GM18508 (cell line): ENCODE results near the gene REEP3.

ENCODE experiments used
- ATAC-seq: cut with Tn5 transposase; IDR thresholded peaks from one replicate; pipeline ENCODE4 v1.9.1; 2021; ENCODE audit warnings: moderate number of reproducible peaks; ENCODE audit not compliant: insufficient read depth, unreplicated experiment

Gene REEP3

DNA sequence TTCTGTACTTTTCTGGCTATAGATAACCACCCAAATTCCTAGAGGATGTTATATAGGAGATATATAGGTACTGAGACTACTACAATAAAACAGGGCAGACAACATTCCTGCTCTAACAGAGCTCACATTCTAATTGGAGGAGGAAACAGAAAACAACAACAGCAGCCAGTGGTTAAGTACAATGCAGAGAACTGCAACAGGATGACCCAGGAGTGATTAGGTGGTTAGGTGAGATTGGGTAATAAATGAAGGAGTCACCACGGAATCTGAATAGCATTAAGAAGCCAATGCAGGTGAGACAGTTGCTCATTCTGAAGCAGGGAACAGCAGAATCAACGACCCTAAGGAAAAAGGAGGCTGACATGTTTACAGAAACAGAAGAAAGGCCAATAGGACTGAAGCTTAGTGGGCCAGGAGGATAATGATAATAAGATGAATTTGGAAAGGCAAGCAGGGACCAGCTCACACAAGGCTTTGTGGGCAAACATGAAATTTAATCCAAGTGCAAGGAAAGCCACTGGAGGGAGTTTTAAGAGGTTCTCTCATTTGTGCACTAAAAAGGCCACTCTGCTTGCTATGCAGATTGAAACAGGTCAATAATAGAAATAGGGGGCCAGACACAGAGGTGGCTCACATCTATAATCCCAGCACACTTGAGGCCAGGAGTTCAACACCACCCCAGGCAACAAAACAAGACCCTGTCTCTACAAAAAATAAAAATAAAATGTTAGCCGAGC, 16.9 kb upstream of the REEP3 start:
- no peak for ATAC-seq

DNA sequence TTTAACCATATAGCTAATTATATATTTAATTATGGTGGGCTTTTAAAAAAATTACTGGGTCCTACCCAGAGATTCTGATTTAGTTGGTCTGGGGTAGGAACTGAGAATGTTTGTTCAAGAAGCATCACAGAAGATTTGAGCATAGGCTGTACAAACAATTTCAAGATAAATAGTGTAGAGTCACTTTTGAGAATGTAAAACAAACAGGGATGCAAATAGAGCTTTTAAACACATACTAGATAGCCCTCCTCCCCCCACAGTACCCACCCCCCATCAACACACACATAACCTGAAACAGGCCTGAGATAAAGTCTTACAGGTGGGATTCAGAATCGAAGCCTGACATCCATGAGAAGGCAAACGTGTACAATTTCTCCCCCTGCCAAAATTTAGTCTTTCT, 15.6 kb upstream of the REEP3 start:
- no peak for ATAC-seq

DNA sequence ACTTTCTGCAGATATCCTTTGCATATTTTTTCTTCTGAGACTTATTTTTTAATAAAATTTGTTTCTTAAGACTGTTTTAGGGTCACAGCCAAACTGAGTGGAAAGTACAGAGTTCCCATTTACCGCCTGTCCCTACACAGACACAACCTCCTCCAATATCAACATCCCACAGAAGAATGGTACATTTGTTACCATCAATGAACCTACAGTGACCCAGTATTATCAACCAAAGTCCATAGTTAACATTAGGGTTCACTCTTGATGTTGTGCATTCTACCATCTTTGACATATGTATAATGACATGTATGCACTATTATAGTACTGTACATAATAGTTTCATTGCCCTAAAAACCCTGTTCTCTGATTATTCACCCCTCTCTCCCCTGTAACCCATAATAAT, 14.6 kb upstream of the REEP3 start:
- ATAC-seq = no peak

DNA sequence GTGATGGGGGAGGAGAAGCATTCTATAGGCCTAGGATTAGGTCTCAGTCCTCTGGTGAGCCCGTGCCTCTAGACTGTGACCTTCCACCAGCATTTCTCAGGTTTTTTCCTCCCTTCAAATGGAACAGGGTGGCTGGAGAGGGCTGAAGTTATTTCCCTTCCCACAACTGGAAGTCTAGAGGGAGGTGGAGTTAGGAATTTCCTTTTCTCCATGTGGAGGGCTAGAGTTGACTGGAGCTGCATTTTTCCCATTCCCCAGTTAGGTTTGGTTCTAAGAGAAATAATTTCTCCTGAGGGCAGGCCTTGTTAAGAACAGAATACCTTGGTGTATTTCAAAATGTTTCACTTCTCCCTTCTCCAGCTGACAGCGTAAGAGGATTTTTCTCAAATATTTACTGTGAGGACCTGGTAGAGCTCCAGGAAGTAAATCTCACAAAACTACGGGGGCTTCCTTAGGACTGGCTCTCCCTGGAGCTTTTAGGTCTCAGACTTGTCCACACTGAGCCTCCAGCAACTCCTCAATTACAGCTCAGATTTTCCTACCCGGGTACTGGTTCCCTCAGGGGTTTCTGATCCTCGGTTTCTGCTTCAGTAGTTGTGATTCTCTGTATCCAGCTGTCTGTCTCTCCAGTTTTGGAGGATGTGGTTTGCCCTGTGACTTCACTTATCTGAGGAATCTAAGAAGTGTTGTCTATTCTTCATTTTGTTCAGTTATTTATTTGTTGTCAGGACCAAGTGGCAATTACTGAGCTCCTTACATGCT, 6.0 kb upstream of the REEP3 start:
- no peak for ATAC-seq

DNA sequence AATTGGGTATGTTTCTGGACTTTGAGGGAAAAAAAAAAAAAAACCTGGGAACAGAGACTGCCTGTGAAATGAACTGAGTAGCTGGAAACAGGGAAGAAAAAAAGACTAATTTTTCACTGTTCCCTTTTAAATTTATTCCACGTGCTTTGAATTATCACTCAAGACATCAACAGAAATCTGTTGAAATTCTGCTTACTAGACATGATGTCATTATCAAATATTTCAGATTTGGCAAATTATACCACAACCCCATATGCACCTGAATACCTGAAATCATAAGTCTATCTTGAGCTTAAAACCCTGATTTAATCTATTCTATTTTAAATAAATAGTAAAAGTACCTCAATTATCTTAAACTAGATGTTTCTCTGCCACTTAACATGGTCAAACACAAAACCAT, 5.0 kb upstream of the REEP3 start:
- no peak for ATAC-seq

DNA sequence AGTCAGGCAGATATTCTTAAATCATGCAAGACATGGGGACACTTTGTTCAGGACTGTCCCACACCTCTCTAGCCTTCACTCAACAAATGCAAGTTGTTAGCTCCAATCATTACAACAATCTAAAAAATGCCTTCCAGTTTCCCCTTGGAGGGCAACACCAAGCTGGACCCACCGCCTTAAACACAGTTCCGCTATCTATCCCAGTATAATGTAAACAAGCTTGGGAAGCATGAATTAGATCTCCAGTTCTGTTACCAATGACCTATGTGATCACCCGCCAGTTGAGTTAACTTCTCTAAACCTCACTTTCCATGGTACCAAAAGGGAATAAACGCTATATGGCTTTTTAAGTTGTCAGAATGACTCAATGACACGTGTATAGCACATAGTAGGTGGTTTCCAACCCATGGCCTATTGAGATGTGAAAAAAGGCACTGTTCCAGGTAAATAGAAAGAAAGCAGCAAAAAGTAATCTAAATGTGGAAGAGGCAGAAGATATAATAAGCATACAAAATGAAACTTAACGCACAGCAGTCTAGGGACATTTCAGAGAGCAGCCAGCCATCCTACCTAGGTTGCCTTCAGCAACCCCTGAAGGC, 2.4 kb upstream of the REEP3 start:
- no peak for ATAC-seq

DNA sequence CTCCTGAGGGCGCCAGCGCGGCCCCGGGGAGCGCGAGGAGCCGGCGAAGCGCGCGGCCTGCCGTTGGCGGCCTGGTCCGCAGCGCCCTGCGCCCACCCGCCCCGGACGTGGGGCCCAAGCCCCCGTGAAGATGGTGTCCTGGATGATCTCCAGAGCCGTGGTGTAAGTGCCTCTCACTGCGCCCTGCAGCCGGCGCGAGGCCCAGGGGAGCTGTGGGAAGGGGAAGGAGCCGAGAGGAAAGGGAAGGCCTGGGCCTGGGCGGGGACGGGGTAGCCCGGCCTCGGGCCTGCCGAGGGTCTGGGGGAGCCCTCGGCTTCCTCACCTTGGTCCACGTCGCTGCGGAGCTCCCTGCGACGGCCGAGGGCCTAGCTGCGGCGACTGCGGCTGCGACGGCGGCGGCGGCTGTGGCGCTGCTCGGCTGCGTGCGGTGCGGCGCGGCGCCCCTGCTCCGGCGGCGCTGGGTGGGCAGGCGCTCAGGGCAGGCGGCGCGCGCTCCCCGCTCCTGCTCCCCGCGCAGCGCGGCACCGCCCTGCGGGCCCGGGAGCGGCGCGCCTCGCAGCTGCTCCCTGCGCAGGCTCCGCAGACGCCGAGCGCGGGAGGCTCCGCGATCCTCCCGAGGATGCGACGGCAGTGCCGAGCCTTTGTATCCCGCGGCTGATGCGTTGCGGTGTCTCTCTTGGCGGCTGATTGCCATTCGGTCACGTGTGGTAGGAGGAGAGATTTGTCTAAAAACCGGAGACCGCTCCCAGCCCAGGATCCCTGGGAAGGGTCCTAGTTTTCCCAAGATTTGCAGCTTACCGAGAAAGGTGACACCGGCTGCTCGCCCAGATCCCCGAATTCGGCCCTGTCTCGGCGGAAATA, 445 bp downstream of the REEP3 start:
- peak; percentile 47 for ATAC-seq

DNA sequence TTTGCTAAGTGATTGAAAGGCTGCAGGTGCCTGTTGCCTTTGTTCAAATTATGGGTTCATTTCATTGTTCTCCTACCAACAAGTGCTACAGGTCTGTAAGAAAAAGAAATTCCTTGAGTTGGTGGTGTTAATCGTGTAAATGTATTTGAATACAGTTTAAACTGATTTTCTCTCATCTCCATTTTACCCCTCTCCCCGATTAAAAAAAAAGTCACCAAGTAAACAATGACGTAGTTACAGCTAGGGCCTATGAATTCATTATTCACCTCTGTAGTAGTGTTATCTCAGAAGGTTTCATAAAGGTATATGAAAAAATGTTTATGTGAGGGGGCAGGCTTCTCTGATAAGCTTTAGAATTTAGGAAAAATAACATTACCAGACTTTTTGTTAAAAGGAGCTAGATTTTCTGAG, 1.1 kb downstream of the REEP3 start:
- no peak for ATAC-seq

DNA sequence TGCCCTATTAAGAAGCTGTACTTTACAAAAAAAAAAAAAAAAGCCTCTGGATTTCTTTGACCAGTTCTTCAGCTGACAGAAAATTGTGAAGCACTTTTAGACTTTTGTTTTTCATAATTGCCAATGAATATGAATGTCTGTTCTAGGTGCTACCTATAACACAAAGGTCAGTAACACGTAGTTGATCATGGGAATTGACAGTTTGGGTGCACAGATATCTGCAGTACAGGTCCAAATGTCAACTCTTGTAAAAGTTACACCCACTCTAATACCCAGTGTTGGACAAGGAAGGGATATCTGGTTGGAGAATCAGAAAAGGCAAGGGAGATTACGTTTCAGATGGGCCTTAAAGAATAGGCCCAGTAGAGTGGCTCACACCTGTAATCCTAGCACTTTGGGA, 1.8 kb downstream of the REEP3 start:
- no peak for ATAC-seq

DNA sequence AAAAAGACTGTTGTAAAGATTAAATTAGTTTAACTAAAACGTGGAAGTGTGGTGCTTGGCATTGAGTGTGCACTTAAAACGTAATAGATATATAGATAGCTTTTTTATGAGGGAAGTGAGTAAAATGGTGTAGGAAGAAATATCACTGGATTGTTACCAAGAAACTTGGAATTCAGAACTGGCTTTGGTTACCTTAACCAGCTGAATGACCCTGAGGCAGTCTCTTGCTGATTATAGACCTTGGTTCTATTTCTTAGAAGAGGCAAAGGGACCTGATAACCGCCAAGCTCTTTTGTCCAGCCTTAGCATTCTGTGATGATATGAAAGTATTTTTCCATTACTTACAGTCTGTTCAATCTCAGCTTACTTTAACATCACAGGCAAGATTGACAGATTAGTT, 3.8 kb downstream of the REEP3 start:
- no peak for ATAC-seq

DNA sequence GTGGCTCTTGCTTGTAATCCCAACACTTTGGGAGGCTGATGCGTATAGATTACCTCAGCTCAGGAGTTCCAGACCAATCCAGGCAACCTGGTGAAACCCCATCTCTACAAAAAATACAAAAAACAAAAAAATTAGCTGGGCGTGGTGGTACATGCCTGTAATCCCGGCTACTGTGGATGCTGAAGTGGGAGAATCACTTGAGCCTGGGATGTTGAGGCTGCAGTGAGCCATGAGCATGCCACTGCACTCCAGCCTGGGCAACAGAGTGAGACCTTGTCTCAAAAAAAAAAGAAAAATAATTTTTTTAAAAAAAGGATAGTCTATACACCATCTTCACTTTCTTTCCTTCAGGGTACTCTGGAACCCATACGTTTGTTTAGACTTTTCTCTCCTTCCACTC, 6.2 kb downstream of the REEP3 start:
- ATAC-seq = no peak

DNA sequence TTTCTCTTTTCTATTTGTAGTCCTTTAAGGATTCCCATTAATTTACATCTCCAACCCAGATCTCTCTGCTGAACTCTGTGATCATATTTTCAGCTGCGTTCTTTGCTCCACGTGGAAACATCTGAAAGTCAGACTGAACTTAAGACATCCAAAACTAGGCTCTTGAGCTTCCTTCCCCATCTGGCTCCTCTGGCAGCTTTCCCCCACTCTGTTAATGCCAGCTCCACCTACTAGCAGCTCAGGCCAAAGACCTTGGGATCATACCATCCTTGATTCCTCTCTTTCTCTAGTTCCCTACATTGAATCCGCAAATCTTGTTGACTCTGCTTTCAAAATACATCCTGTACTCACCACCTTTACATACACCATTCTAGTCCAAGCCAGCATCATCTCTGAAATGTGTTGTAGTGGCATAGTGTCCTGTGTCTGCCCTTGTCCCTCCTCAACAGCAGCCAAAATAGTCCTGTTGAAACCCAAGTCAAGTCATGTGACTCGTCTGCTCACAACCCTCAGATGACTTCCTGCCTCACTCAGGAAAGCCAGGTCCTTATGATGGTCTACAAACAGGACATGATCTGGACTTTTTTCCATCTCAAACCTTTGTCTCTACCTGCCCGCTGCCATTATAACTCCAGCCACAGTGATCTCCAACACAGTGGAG, 7.0 kb downstream of the REEP3 start:
- ATAC-seq = no peak

DNA sequence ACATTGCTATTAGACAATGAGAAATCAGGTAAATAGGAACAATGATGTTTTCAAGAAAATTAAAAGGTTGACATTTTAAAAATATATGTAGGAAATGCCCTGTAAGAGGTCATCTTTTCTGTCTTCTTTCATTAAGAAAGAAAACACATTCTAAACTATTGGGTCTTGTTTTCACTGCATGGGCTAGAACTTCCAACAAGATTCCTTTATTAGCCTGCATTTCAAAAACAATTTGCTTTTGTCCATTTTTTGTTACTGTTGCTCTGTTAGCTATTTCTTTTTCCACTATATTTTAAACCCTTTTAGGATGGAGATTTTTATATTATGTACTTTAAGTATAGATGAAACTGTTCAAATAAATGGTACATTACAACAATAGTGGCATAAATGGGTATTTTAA, 9.2 kb downstream of the REEP3 start:
- no peak for ATAC-seq

DNA sequence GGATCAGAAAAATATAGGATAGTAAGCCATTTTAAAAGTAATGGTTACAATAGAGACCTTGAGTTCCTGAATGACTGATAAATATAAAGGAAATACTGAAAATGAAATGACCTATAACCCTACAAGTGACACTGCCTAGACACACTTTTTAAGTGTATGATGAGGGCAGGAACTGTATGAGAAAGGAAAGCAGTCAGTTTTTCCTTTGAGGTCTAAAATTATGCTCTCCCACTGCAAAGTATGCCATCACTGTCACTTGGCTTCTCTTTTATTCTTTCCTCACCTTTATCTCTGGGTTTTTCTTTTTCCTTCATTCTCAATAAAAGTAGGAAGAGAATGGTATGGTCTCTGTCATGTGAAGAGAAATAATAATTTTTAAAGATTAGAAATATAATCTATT, 13.5 kb downstream of the REEP3 start:
- no peak for ATAC-seq

DNA sequence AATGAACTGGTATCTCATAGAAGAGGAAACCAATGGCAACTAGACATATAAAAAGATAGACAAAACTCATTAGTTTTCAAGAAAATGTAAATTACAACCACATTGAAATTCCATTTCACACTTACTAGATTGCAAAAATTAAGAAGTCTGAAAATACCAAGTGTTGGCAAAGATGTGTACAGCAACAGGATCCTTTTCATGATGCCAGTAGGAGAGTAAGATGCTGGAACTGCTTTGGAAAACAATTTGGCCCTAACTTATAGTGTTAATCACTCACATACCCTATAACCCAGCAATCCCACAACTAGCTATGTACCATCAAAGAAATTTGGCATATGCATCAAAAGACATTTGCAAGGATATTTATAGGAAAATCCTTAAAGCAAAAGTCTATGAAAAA, 15.5 kb downstream of the REEP3 start:
- ATAC-seq = no peak

DNA sequence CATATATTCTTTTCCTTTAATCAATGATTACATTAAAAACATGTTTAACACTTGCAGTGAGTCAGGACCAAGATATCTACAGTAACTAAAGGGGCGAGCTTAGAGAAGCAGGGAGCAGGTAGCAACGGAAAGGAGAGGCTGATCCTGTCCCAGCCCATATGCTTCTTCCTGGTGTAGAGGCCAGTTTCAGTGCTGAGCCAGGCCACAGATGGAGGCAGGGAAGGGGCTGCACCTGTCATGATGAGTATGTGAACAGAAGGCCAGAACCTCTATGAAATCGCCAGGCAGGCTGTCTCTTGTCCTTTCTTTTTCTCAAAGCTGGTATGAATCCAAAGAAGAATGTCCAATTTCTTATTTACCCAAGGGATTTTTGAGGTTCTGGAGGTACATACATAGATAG, 16.3 kb downstream of the REEP3 start:
- ATAC-seq = no peak

DNA sequence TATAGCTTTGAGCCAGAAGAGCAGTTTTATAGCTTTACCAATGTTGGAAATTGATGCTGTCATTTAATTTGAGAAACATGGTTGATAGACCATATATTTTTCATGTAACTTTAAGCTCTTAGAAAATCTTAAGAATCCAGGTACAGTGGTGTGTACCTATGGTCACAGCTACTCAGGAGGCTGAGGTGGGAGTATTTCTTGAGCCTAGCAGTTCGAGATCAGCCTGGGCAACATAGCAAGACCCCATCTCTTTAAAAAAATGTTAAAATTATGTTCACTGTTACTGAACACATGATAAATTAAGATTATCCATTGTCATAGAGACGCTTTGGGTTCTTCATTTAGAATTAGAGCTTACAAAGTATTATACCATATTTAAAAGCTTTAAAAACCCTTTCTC, 18.2 kb downstream of the REEP3 start:
- no peak for ATAC-seq

DNA sequence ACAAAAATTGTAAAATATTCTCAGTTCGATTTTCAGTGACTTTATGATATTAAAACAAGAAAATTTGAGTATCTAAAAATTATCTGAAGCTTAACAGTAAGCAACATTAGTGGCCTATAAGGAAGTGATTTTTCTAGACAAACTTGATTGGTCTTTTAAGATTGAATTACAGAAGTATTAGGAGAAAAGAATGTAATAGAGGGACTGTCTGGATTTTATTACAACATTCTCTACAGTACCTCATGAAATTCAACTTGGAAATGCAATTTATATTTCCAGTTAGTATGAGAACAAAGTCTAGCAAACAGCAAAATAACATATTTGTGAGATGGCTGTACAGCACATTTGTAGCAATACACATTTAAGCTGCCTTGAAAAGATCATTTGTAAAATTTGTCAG, 18.8 kb downstream of the REEP3 start:
- ATAC-seq = no peak

DNA sequence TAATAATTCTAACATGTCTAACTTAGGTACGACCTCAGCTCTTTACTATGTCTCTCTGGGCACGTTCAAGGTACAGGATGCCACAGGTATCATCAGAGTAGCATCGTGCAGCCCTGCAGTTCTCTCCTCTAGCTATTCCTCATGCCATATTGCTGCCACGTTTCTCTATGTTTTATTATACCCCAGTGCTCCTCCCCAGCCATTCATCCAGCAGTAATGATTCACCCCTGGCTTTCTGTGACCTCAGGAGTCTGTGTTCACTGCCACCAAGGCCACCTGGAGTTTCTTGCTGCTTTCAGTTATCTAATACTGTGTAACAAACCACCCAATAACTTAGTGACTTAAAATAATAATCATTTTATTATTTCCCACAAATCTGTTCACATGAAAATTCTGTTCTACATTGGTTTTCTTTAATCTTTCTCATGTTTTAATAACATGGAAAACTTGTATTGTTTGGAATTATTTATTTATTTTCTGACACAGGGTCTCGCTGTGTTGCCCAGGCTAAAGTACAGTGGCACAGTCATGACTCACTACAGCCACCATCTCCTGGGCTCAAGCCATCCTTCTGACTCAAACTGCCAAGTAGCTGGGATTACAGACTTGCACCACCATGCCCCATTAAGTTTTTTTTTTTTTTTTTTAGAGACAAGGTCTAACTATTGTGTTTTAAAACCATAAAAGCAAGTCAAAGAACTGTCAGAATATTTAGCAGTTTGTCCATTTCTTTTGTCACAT, 21.8 kb downstream of the REEP3 start:
- ATAC-seq = no peak

DNA sequence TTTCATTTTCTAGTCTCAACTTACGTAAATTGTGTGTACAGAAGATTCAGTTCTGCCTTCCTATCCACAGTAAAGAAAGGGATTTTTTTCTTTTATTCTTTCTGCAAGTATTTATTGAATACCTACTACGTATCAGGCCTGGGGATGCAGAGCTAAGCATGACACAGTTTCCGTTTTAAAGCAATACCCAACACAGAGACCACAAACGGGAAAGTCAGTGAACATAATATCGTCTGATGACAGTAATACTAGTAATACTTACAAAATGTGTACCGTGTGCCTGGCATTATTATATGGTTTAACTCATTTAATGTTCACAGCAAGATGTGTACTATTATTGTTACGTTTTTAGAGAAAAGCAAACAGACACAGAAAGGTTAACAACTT, 22.4 kb downstream of the REEP3 start:
- ATAC-seq = no peak
